Stimulated activated CD8-positive, alpha-beta memory T cell treated with anti-CD3 and anti-CD28 coated beads, Interleukin-15, amount 100 ng/mL, for 1 hour (primary cell): ENCODE data around the gene DZANK1.
"Not testable (repeated sequence)": the region's sequence is repeated elsewhere in the genome, so short reads cannot be mapped to it uniquely, and the experiment has no call there.

Source experiments
- DNase-seq: peaks from one replicate; pipeline ENCODE4 v3.0.0-alpha.2; 2020; ENCODE audit warnings: low read depth

The DZANK1 gene

DNA sequence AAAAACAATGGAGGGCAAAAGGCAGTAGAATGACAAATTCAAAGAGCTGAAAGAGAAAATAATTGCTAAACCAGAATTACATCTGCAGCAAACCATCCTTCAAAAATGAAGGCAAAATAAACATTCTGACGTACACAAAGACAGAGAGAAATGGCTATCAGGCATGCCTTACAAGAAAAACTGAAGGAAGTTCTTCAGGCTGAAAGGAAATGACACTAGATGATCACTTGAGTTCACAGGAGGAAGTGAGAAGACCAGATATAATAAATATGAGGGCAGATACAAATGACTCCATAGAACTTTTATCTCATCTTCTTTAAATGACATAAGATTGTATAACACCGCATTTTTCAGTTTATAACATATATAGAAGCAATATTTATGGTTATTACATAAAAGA lies 30.0 kb downstream of the DZANK1 start:
- no peak for DNase-seq

DNA sequence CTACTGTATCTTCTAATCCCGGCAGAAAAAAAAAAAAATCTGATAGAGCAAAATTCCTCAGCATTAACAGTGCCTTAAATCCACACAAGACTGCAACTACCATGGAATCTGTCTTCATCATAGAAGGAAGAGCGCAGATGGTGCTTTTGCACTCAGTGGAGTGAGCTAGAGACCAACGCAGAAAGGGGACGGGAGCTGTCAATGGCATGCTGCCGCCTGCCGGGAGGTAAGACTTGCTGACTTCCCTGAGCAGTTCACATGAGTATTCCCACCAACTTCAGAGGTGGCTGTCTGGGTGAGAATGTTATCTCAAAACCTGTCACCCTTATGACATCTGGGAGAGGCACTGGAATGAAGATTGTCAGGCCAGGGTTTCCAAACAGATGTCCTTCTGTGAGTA lies 35.6 kb downstream of the DZANK1 start:
- DNase-seq = no peak

- no peak for DNase-seq
Observed at GRCh38 chr20:18430172-18430826, 36.5 kb downstream of the DZANK1 start.

DNA sequence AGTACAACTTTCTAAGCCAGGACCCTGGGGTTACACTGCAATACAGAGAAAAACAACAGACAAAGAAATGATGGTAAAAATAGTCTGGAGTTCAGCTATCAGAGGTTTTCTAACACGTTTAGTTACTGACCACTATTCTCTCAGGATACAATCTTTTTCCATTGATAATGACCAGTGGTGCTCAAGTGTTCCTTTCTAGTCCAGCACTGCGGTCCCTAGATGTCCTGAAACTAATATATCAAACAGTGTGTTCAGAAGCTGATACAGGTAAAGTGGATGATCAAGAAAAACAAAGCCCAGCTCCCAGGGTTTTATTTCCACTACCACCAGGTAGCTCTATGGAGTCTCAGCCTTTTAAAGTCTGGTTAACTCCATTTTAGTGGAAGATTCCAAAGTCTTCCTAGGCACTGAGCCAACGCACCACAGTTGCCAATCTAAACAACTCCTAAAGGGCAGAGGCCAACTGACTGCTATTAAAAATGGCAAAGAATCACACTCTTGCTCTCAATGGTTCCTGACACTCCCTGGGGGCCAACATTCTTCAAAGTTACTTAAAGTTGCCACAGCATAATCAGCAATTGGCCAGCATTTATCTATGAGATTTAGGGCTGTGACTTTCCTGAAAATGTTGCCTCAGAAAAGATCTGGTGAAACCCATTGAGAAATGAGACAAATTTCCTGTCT lies 38.2 kb downstream of the DZANK1 start:
- no peak for DNase-seq

DNA sequence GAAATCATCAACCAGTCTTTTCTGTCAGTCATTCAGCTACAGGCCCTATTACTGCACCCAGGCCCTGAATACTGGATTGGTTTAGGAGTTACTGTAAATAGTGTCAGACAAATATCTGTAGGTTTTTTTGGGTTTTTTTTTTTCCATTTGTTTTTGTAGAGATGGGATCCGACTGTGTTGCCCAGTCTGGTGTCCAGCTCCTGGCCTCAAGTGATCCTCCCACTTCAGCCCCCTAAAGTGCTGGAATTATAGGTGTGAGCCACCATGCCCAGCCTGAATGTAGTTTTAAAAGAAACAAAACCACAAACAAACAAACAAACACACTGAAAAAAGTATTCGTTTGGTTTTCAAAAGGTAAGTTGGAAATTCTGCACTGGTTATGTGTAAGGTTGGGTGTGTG lies 39.6 kb downstream of the DZANK1 start:
- DNase-seq = no peak

DNA sequence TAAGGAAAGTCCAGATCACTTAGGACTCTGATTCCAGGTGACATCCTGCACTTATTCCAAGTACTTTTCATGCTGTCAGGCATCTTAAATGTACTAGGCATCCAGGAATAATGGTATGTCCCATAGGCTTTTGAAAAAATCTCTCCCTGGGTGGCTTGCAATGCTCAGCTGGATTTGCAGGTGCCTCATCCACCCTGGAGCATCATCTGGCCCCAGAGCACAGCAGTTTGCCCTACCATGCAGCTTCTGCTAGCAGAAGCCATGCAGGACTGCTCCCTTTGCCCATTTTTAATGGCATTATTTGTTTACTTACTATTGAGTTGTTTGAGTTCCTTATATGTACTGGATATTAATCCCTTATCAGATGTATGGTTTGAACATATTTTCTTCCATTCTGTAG lies 45.2 kb downstream of the DZANK1 start:
- no peak for DNase-seq

DNA sequence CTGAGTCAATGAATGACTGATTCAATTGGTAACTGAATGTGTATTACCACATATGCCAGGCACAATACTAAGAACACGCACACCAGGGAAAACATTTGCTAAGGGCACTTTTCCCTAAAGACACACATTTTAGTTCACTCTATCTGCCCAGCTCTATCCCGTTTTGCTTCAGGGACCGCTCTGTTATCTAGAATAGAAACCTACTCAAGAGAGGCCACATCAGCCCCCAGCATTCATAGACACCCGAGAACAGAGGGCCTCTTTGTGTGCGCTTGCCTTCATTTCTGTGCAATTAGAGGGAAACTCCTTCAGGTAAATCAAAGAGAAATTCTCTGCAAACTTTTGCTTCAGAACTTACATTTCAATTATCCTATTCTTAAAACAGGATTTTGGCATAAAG lies 50.3 kb downstream of the DZANK1 start:
- no peak for DNase-seq

GRCh38 chr20:18414140-18414539 lies 52.7 kb downstream of the DZANK1 start:
- no peak for DNase-seq

DNA sequence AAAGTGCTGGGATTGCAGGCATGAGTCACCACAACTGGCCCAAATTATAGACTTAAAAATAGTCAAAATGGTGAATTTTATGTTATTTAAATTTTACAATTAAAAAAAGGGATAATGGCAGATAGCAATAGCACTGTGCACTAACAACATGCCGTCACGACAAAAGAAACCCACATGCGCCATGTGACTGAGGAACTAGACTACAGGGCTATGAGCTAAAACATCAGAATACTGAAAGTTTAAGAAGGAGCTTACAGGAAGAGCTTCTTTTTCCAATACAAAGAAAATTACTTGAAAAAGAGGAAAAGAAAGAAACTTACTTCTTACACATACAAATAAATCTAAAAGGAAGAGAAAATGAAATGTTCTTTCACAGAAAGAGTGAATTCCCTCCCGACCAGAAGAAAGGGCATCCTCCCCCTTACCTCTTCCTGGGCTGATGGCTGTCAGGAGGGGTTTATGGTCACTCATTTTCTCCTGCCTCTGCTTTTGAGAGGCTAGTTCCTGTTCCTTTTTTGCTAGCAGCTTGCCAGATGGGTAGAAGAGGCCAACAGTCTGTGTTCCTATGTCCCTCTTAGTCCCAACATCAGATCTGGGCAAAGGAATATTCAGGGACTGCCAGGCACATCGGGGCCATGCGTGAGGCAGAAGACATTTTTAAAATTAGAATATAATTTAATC lies 54.5 kb downstream of the DZANK1 start:
- no peak for DNase-seq

GRCh38 chr20:18405826-18406225 lies 61.0 kb downstream of the DZANK1 start:
- DNase-seq = no peak

DNA sequence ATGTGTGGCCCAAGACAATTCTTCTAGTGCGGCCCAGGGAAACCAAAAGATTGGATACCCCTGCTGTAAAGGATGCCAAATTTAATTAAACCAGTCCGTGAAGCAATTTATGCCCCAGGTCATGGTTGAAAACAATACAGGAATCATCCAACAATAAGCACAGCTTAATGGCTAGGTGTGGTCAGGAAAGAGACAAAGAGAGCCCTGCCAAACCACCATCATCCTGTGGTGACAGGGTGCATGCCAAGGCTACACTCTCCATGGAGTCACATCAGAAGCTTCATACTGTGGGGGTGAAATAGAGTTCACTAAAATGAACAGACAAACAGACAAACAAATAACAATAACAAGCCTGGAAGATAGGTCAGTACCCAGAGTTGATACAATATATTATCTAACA lies 62.7 kb downstream of the DZANK1 start:
- no peak for DNase-seq

- DNase-seq = no peak
Observed at GRCh38 chr20:18403269-18403668, 63.6 kb downstream of the DZANK1 start.

- no peak for DNase-seq
Observed at GRCh38 chr20:18401305-18401704, 65.5 kb downstream of the DZANK1 start.

GRCh38 chr20:18400460-18400859 lies 66.4 kb downstream of the DZANK1 start:
- no peak for DNase-seq

DNA sequence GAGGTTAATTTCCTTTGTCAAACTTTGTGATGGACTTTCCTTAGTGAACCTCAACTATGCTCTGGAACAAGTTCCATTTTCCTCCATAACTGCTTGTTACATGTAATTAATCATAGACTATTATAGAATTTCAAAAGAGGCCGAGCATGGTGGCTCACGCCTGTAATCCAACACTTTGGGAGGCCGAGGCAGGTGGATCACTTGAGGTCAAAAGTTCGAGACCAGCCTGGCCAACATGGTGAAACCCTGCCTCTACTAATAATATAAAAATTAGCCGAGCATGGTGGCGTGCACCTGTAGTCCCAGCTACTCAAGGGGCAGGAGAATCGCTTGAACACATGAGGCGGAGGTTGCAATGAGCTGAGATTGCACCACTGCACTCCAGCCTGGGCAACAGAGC lies 68.1 kb downstream of the DZANK1 start:
- DNase-seq = not testable (repeated sequence)

GRCh38 chr20:18397030-18397429 lies 69.8 kb downstream of the DZANK1 start:
- no peak for DNase-seq

DNA sequence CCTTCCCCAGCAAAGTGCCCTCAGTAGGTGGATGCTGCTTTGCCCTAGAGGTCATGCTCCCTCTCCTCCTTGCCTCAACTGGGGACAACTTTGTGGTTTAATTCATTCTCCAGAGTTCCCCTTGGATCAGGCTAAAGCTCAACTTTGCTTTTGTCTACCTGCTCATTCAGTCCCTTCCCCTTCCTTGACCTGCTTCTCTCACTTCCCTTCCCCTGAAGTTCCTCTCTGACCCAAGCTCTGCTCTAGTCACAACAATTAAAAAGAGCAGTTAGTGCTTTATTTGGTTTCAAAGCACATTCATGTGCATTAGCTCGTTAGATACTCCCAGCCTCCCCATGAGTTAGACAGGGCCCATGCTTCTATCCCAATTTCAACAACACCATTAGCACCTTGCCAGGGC lies 71.3 kb downstream of the DZANK1 start:
- no peak for DNase-seq

DNA sequence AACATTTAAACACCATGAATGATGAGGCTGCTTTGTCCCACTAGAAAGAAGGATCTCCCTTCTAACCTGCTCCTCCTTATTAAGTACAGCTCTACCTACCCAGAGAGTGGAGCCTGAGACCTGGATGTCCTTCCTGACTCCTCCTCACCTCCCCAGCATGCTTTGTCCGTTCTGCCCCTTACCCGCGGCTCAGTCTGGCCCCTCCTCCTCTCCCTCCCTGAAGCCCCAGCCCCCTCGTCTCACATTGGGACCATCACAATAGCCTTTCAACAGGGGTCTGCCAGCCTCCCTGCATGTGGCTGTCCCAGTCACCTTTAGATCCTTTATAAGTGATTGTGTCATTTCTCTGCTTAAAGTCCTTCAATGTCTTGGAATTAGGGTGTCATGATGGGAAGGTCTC lies 72.5 kb downstream of the DZANK1 start:
- DNase-seq = no peak

GRCh38 chr20:18391686-18392085 lies 75.1 kb downstream of the DZANK1 start:
- no peak for DNase-seq

- no peak for DNase-seq
Observed at GRCh38 chr20:18390201-18390600, 76.6 kb downstream of the DZANK1 start.

- no peak for DNase-seq
Observed at GRCh38 chr20:18388860-18389259, 78.0 kb downstream of the DZANK1 start.

- no peak for DNase-seq
Observed at GRCh38 chr20:18380908-18381529, 85.8 kb downstream of the DZANK1 start.

- no peak for DNase-seq
Observed at GRCh38 chr20:18377896-18378481, 88.8 kb downstream of the DZANK1 start.
